ENCODE measurements around the gene RNASET2.
"Not testable (repeated sequence)": the region's sequence is repeated elsewhere in the genome, so short reads cannot be mapped to it uniquely, and the experiment has no call there.

The RNASET2 gene

DNA sequence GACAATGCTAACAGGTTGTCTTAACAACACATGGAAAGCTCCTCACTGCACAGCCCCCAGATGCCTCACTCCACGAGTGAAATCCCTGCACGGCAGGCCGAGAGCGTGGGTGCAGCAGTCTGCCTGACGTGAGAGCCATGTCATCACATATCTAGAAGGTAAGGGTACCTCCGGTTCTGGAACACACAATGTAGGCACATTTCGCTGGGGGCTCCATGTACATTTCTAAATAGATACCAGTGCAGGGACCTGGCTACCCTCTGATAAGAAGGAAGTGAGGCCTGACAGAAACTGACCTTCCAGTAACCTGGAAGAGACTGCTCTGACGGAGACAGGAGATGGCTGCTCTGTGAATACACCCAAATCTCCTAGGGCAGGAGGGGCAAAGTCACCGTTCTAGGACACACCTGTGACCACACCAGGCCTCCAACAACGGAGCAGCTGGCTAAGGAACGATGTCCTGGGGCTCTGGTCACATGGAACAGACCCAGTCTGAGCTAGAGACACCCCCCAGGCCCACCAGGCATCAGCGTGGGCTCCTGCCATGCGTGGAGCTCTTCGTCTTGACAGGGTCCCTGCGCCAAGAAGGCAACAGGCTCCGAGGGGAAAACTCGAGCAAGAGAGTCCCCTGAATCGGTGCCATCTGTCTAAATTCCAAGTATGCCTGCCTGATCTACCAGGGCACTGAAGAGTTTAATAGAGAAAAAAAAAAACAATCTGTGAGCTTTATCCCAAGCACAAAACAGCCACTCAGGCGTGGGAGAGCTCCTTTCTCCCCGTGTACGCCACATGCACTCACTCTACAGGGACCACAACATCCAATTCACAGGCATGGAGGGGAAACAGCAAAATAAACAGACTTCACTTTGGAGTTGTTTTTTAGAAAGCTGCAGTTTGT is 27.5 kb downstream of the RNASET2 start:
- no peak for FAIRE-seq

DNA sequence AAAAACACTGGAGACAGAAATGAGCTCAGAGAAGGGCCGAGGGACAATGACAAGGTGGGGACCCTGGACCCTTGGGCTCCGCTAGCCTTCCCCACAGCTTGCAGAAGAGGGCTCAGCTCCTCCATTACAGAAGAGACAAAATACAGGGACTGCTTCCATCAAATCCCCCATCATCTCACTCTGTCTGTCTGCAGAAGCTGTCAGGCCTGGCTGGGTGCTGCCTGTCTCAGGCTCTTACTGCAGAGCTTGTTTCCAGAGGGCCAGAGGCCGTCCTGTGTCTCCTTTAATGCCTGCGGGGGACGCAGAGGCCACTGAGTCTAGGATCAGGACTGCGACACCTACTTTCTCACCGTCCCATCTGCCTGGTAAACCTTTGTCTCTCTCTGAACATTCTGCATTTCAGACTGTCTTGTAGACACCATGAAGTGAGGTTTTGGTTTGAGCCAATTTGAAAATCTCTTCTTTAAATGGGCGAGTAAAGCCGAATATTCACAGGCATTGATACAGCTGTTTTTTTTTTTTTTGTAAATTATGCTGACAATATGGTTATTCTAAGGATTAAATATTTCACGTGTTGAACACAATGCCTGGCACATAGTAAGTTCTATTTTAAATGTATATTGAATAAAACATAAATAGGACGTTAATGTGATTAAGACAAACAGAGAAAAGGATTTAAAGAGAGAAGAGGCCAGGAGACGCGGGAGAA is 28.3 kb downstream of the RNASET2 start:
- DNase-seq (ENCODE audit: low spot score) (no peak), FAIRE-seq (no peak)

More for the DNA sequence above, 27.5 kb downstream of the RNASET2 start:
- no peak for DNase-seq (ENCODE audit: low spot score)

DNA sequence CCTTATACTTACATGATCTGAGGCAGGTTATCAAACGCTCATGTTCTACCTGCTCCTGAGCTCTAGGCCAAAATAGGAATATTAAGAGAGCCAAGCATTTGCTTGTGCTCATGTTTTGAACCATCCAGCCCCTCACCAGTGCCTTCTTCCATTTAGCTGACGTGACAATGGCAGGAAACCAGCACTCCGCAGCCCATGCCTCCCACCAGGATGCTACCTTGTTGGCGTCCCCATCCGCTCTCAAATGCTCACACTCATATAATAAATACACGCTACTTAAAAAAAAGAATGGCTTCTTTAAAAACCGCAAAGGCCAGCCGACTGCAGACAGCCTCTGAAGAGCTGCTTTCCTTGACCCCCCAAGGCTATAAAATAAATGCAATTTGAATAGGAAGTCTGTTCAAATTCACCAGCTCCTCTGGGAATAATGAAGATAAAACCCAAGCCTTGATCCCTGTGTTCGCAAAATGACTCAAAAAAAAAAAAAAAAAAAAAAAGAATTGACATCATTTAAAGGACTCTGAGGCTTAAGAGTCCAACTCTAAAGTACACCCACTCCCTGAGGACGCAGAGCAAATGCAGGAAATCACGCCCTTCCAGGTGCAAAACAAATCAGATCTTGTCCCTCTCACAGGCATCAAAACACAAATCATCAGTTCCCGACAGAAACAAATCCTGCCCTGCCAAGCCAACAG is 29.0 kb downstream of the RNASET2 start:
- no peak for FAIRE-seq
- no peak for DNase-seq (ENCODE audit: low spot score)

DNA sequence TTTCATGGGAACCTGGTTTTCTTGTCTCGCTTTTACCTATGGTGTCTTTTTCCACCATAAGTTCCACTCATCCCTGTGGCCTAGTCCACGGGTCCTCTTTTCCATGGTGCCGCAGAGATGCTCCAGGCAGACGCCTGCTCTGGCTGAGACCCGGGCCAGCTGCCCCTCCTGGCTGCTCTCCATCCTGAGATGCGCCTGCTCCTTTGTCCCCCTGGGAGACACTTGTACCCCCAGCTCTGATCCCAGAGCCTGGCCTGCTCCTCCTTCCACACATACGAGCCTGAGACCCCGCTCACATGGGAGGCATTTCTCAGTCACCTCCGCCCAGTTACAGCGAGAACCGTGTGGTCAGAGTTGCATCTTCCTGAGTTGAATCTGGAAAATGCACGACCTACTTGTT is 29.6 kb downstream of the RNASET2 start:
- DNase-seq (ENCODE audit: low spot score): no peak
- no peak for FAIRE-seq

DNA sequence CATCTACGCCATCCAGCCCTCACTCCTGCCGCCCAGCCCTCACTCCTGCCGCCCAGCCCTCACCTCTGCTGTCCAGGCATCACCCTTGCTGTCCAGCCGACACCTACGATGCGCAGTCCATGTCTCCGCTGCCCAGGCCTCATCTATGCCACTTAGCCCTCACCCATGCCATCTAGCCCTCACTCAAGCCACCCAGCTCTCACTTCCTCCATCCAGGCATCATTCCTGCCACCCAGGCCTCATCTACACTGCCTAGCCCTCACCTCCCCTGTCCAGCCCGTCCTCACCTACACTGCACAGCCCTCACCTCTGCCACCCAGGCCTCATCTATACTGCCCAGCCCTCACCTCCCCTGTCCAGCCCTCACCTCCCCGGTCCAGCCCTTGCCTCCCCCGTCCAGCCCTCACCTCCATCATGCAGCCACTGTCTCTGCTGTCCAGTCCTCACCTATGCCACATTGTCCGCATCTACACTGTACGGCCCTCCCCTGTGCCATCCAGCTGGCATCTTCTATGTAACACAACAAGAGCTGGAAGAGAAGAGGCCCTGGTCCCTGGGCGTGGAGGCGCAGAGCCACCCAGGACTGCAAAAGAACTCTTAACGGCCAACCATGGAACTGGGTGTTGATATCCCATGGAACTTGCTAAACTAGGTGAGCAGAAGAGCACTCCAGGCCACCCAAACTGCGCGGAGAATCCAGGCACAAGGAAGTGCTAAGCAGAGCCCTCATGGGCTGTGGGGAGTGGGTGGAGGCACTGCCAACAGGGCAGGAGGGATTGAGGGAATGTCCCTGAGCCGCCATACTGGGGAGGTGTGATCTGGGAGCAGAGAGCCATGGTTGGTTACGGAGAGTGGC is 31.0 kb downstream of the RNASET2 start:
- DNase-seq (ENCODE audit: low spot score) (no peak), FAIRE-seq (no peak)

DNA sequence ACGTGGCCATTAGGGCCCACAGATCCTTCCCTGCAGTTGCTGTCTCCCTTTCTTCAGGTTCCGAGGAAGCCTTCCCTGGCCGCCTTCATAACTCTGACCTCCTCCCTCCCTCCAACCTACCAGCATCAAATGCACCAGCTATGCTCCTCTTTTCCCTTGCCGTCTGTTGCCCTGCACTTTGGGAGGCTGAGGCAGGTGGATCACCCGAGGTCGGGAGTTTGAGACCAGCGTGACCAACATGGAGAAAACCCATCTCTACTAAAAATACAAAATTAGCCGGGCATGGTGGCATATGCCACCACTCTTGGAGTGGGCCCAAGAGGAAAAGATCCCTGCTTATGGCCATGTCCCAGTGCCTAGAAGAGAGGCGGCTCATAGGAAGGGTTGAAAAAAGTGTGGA is 31.8 kb downstream of the RNASET2 start:
- FAIRE-seq (no peak), DNase-seq (ENCODE audit: low spot score) (no peak)

DNA sequence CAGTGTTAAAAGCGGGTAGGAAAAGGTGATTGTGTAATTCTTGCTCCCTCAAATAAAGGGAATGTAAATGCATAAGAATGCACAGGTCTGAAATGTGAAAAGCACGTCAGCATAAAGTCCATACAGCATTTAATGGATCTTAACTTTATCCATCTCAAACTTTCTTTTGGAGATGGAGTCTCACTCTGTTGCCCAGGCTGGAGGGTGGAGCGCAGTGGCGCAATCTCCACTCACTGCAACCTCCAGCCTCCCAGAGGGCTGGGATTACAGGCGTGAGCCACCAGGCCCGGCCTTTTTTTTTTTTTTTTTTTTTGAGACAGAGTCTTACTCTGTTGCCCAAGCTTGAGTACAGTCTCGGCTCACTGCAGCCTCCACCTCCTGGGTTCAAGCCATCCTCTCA is 33.4 kb downstream of the RNASET2 start:
- DNase-seq (ENCODE audit: low spot score) (no peak), FAIRE-seq (no peak)

DNA sequence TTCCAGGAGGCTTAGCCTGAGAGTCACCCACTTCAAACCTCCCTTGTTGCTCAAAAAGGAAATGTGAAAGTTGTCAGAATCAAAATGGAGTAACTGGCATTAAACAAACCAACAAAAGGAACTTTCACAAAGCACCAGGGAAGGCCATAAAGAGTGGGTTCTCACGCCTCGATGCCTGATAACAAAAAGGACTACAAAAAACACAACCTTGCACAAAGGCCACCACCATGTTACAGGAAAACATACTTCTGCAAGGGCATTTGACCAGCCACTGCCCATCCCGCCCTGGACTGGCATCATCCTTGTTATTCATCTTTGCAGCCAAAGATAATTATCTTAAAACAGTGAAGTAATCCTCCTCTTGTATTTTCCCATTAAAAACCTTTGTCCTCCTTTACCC is 34.8 kb downstream of the RNASET2 start:
- no peak for FAIRE-seq
- no peak for DNase-seq (ENCODE audit: low spot score)

DNA sequence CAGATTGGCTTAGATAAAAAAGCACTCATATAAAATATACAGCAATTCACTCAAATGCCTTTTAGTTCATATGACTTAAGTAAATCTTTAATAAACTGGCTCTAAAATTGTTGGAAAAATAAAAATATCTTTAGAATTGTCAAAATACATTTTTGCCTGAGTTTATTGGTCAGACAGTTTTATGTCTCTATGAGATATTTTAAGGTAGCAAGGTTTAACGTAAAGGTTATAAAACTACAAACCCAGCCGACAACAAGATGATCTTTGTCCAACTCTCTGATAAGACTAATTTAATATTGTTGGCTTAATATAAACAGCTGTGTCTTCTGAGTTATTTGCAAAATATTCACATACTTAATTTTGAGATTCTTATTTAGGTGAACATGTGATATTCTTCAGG is 39.5 kb downstream of the RNASET2 start:
- DNase-seq (ENCODE audit: low spot score) (no peak), FAIRE-seq (no peak)

DNA sequence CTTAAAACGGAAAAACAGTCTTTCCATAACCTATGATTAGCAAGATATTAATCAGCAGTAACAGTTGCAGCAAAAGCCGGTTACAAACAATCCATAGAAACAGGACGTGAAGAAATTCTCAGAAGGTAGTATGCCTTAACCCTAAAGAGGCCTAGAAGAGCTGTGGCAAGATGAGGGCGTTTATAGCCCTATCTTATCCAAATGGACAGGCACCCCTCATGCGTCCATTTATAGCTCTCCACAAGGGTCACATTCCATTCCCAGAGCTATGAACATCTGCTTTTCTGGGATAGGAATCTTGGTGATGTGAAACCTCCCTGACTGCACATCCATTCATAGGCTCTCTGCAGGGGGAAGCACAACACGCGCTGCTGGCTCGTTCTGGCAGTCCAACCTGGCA is 40.9 kb downstream of the RNASET2 start:
- DNase-seq (ENCODE audit: low spot score); FAIRE-seq: not testable (repeated sequence)

DNA sequence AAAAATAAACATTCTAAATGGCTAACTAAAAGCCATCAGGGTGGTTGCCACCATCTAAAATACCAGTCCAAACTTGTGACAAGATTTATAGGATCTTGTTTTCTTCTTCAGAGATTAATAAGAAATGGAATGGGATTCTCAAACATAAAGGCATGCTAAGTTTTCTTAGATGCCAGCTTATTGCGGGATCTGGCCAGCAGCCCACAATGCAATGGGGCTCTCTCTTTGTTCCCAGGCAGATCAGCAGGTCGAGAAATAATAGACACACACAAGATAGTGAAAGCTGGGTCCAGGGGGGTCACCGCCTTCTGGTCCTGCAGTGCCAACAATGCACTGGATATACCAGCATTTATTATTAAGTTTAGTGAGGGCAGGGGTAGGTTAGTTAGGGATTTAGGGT is 41.4 kb downstream of the RNASET2 start:
- DNase-seq (ENCODE audit: low spot score); FAIRE-seq: not testable (repeated sequence)

DNA sequence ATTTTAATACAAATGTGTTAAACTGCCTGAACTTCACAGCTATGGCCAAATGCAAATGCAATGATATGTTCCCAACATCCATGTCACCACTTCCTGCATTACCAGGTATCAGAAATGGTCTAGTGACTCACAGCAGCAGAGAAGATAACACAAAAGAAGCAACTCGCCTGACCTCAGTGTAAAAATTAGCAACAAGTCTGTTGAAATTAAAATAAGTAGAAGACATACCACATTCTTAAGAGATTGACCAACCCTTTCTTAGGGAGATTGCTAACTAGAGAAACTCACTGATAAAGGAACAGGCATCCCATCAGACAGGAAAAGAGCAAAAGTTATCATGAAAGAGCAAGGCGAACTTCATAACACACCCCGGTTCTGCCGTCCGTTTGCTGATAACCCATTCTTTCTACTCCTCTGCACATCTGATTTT is 45.1 kb downstream of the RNASET2 start:
- FAIRE-seq (no peak), DNase-seq (ENCODE audit: low spot score) (no peak)

DNA sequence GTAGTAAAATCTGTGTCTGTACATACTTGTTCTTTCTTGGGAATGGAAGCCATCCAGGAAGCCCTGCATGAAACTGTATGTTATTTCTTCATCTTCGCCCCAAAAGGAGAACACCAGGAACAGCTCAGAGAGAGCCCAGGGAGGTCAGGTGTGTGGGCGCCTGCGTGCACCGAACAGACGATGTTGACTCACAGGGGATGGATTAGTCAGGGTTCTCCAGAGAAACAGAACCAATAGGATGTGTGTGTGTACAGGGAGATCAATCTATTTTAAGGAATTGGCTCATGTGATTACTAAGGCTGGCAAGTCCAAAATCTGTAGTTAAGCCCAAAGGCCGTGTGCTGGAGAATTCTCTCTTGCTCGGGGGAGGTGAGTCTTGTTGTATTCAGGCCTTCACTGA is 45.7 kb downstream of the RNASET2 start:
- no peak for FAIRE-seq
- DNase-seq (ENCODE audit: low spot score): no peak

DNA sequence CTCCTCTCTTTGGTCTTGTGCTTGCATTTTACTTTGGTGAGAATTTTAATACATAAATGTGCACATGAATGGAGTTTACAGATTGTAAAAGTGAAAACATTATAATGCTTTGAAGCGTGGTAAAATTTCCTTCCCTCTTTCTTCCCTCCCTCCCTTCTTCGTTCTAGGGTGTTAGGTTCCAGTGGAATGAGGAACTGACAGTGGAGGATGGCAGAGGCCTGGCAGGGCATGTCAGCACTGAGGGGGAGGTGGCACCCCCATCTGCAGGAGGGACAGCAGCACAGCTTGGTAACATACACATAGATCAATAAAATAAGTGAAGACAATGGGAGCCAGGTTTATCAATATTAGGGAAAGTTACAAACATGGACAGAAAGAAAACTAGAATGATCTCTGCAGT is 47.5 kb downstream of the RNASET2 start:
- DNase-seq (ENCODE audit: low spot score): no peak
- FAIRE-seq: no peak

DNA sequence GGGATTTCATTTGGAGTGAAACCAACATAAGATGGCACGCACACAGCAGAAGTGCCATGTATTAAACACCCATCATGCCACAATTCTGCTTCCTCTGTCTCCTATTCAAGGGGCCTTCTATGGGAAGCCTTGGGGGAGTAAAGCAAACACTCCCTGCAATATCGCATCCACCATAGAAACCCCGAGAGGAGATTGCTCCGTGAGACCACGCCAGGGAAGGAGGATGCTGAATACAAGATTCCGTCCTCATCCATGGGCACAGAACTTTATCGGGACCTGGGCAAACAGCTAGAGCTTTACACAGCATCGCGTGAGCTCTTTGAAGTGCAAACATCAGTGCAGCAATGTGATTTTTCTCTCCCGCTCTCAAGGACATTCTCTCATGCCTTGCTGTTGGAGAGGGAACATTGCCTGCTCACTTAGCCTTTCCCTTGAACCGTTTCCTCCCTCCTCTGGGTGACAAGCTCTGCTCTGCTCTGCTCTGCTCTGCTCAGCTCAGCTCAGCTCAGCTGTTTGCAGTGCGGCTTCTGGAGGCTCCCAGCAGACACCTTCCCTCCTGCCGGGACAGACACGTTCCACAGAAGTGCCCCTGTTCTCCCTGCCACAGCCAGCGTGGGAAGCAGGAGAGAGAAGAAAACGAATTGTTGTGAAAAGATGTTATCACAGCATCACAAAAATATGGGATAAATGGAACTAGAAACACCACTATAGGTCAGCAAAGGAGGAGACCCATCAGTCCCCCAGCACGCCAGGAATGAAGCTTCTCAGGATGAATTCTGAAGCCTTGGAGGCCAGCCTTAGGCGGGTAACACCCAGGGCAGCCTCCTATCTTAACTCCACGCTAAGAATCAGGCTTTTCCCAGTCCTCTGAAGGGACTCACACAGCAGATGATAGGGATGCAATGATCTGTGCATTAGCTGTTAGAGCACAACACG is 48.2 kb downstream of the RNASET2 start:
- FAIRE-seq: no peak
- no peak for DNase-seq (ENCODE audit: low spot score)

DNA sequence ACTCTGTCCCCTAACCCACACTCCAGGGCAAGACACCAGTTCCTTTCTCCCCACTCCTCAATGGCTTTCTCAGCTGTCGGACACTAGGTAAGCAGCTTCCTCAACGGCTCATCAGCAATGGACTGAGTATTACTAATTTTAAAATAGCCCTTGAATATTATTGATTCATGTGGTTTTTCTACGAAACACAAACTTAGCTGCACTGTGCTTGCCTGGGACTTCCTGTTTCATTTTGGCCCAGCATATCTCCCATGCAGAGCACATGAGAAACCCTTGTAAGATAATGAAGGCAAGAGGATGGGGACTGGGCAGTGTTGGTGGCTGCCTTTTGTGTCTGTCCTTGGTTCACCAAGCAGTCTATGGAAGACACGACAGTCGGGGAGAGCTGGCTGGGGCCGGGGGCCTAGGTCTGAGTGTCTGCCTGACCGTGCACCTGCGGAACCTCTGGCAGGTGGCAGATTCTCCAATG is 48.9 kb downstream of the RNASET2 start:
- FAIRE-seq: no peak

DNA sequence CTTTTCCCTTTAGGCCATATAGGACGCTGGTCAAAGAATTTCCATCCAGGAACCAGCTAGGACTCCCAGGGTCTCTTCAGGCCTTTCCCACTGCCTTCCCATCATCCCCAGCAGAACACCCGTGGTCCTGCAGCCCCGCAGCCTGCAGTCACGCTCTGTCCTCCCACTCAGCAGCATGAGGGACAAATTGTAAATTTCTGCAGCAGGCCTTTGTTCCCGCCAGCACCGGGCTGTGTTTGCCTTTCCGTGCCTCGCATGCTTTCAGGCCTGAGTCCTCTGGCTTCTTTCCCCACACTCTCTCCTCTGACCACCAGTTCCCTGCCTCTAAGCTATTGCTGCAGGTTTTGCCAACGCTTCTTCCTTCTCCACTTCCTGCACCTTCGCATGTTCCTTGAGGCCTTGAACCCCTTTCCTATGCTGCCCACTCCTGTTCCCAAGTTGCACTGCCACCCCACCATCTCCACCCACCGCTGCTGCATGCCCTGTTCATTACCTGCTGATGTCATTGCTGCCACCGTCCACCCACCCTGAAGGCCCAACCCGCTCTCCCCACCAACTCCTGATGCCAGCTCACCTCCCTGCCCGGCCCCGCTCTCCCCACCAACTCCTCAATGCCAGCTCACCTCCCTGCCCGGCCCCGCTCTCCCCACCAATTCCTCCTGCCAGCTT is 49.8 kb downstream of the RNASET2 start:
- DNase-seq (ENCODE audit: low spot score) (no peak), FAIRE-seq (no peak)

More for the DNA sequence above, 48.9 kb downstream of the RNASET2 start:
- DNase-seq (ENCODE audit: low spot score): no peak

DNA sequence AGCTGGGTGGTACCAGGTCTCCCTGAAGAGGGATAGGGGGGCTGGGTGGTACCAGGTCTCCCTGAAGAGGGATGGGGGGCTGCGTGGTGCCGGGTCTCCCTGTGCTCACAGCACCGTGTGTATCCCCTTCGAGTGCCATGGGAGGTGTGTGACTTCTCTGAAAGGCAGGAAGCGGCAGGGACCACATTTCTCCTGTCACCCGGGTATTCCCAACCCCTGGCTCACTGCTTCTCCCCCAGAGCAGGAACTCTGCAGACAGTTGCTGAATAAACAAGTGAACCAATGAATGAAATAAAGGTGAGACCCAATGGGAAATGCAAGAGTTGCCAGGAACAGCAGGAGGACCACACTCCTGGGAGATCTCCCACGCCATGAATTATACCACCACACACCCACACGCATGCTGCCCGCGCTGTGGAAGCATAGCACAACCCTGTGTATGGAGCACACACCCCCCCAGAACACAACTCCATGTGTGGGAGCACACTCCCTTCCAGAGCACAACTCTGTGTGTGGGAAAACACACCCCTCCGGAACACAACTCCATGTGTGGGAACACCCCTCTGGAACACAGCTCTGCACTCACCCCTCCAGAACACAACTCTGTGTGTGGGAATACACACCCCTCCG is 50.7 kb downstream of the RNASET2 start:
- FAIRE-seq (no peak), DNase-seq (ENCODE audit: low spot score) (no peak)

DNA sequence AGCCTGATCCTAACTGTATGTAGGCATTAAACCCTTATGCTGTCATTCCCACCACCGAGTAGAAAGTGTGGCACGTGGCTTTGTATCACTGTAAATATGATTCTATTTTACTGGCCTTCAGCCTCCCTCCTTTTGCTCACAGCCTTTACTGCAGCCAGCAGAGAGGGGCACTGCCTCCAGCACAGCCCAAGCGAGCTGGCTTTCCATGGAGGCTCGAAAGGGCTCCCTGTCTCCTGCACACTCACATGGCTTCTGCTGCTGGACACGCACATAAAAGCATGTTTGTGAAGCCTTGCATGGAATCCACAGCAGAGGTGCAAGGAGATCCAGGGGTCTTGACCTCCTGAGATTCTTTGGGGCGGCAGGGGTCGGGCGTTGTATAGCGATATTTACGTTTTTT is 51.3 kb downstream of the RNASET2 start:
- no peak for FAIRE-seq
- DNase-seq (ENCODE audit: low spot score): no peak

Data from RCC 7860 (cell line).